GM23338 (cell line): ENCODE data around the gene UGT8. TPM values are rescaled to one million over a fixed set of nuclear protein-coding genes. Genes with fewer than 3 reads are reported as not detected.

Source experiments
- ATAC-seq: fragments of 200-7000 bp; cut with Tn5 transposase; 3 replicates; pipeline ENCODE4 v1.9.1; 2020
- DNase-seq: peaks from one replicate; pipeline ENCODE4 v3.0.0-alpha.2; 2015; ENCODE audit warnings: low spot score
- H2AFZ ChIP-seq: fragments of 200-600 bp; sonication (generic); 2 replicates; pipeline ENCODE4 v1.8.0; 2016; ENCODE audit warnings: antibody characterized with exemption, mild to moderate bottlenecking, moderate library complexity
- H3F3A ChIP-seq: fragments of 200-600 bp; sonication (generic); replicated peaks from 2 replicates; pipeline ENCODE4 v1.8.0; 2017; ENCODE audit warnings: antibody characterized with exemption, mixed run types, low read depth
- H3K27ac ChIP-seq: fragments of 200-600 bp; sonication (generic); 2 replicates; pipeline ENCODE4 v1.6.1; 2016; ENCODE audit warnings: low read depth
- H3K27me3 ChIP-seq: fragments of 200-600 bp; sonication (generic); 2 replicates; pipeline ENCODE4 v1.8.0; 2016; ENCODE audit warnings: mild to moderate bottlenecking, mixed run types, moderate library complexity; ENCODE audit not compliant: insufficient read depth
- H3K36me3 ChIP-seq: fragments of 200-600 bp; sonication (generic); 2 replicates; pipeline ENCODE4 v1.8.0; 2016; ENCODE audit warnings: mild to moderate bottlenecking; ENCODE audit not compliant: insufficient read depth
- H3K4me1 ChIP-seq: fragments of 200-600 bp; sonication (generic); 2 replicates; pipeline ENCODE4 v1.8.0; 2016; ENCODE audit warnings: mild to moderate bottlenecking, moderate library complexity; ENCODE audit not compliant: insufficient read depth
- H3K4me2 ChIP-seq: fragments of 200-600 bp; sonication (generic); 2 replicates; pipeline ENCODE4 v1.7.1; 2017; ENCODE audit warnings: mixed run types
- H3K4me3 ChIP-seq: fragments of 200-600 bp; sonication (generic); 2 replicates; pipeline ENCODE4 v1.6.1; 2016; ENCODE audit warnings: mixed run types
- H3K79me2 ChIP-seq: fragments of 200-600 bp; sonication (generic); replicated peaks from 2 replicates; pipeline ENCODE4 v1.8.0; 2017; ENCODE audit warnings: mild to moderate bottlenecking; ENCODE audit not compliant: insufficient read depth
- H3K9me2 ChIP-seq: fragments of 200-600 bp; sonication (generic); 2 replicates; pipeline ENCODE4 v1.8.0; 2017; ENCODE audit not compliant: insufficient read depth
- H4K20me1 ChIP-seq: fragments of 200-600 bp; sonication (generic); replicated peaks from 2 replicates; pipeline ENCODE4 v1.8.0; 2017; ENCODE audit warnings: mild to moderate bottlenecking; ENCODE audit not compliant: insufficient read depth
- H3K27ac Mint-ChIP-seq: 2 replicates; pipeline ENCODE4 v1.8.0; 2020; ENCODE audit warnings: inconsistent platforms, mild to moderate bottlenecking, moderate library complexity, mixed read lengths
- H3K27me3 Mint-ChIP-seq: 3 replicates; pipeline ENCODE4 v1.8.0; 2022; ENCODE audit warnings: low read depth, mild to moderate bottlenecking, moderate library complexity, mixed read lengths, inconsistent platforms; ENCODE audit not compliant: insufficient read depth, poor library complexity
- H3K36me3 Mint-ChIP-seq: 3 replicates; pipeline ENCODE4 v1.8.0; 2021; ENCODE audit warnings: low read depth, mild to moderate bottlenecking, inconsistent platforms, moderate library complexity, mixed read lengths
- H3K4me1 Mint-ChIP-seq: 3 replicates; pipeline ENCODE4 v1.8.0; 2020; ENCODE audit warnings: mild to moderate bottlenecking, inconsistent platforms, mixed read lengths
- H3K4me3 Mint-ChIP-seq: 3 replicates; pipeline ENCODE4 v1.8.0; 2021; ENCODE audit warnings: moderate library complexity, mild to moderate bottlenecking, inconsistent platforms, mixed read lengths
- H3K9me3 Mint-ChIP-seq: 3 replicates; pipeline ENCODE4 v1.8.0; 2020; ENCODE audit warnings: moderate library complexity, mild to moderate bottlenecking, inconsistent platforms, mixed read lengths
- CREB1 ChIP-seq: fragments of 250-450 bp; sonication (Bioruptor Pico); IDR thresholded peaks from 2 replicates; pipeline ENCODE4 v1.5.0; 2020; ENCODE audit warnings: low read depth, mild to moderate bottlenecking, moderate library complexity
- CTCF ChIP-seq, 2 experiments: fragments of 200-600 bp in 1 of 2; sonication (generic) in 1 of 2; conservative IDR thresholded peaks; 2 replicates each; pipeline versions ENCODE4 v1.5.1 to v1.6.1; 2016 to 2017; ENCODE audit warnings: antibody characterized with exemption in 2 of 2, low read depth in 2 of 2, mild to moderate bottlenecking in 2 of 2, moderate library complexity in 1 of 2
- ETS1 ChIP-seq: IDR thresholded peaks from 2 replicates; pipeline ENCODE4 v1.6.1; 2016; ENCODE audit warnings: antibody characterized with exemption
- EZH2 ChIP-seq: fragments of 200-600 bp; sonication (generic); IDR thresholded peaks from one replicate; pipeline ENCODE4 v1.8.0; 2017; ENCODE audit warnings: antibody characterized with exemption, mild to moderate bottlenecking, low read depth; ENCODE audit not compliant: unreplicated experiment
- EZH2phosphoT487 ChIP-seq: fragments of 200-600 bp; sonication (generic); IDR thresholded peaks from one replicate; pipeline ENCODE4 v1.8.1; 2018; ENCODE audit warnings: antibody characterized with exemption; ENCODE audit not compliant: unreplicated experiment
- JUNB ChIP-seq: IDR thresholded peaks from one replicate; pipeline ENCODE4 v1.6.1; 2016; ENCODE audit warnings: antibody characterized with exemption; ENCODE audit not compliant: unreplicated experiment
- NANOG ChIP-seq: IDR thresholded peaks from 2 replicates; pipeline ENCODE4 v1.6.1; 2016; ENCODE audit warnings: antibody characterized with exemption, borderline replicate concordance
- POLR2AphosphoS5 ChIP-seq: IDR thresholded peaks from 2 replicates; pipeline ENCODE4 v1.6.1; 2016; ENCODE audit warnings: antibody characterized with exemption, low read depth
- REST ChIP-seq: IDR thresholded peaks from one replicate; pipeline ENCODE4 v1.6.1; 2018; ENCODE audit warnings: antibody characterized with exemption; ENCODE audit not compliant: unreplicated experiment
- STAT1 ChIP-seq: IDR thresholded peaks from one replicate; pipeline ENCODE4 v1.6.1; 2016; ENCODE audit warnings: antibody characterized with exemption; ENCODE audit not compliant: unreplicated experiment
- ZNF114 ChIP-seq: fragments of 250-450 bp; sonication (Bioruptor Pico); IDR thresholded peaks from 2 replicates; pipeline ENCODE4 v1.5.0; 2020; ENCODE audit warnings: mild to moderate bottlenecking, moderate library complexity
- ZNF331 ChIP-seq: fragments of 250-450 bp; sonication (Bioruptor Pico); IDR thresholded peaks from 2 replicates; pipeline ENCODE4 v1.5.0; 2020; ENCODE audit warnings: low read depth, mild to moderate bottlenecking, moderate library complexity
- ZNF462 ChIP-seq: fragments of 250-450 bp; sonication (Bioruptor Pico); IDR thresholded peaks from 2 replicates; pipeline ENCODE4 v1.5.0; 2020; ENCODE audit warnings: mild to moderate bottlenecking, moderate library complexity
- polyA plus RNA-seq: library from polyadenylated mRNA; unstranded; fragments of >200 nt; fragmentation: Nextera tagmentation; extraction: Ambion mirVana; gene quantifications from 2 replicates; pipeline ENCODE4 v1.2.1, GENCODE V29; 2016
- total RNA-seq: library from RNA; depleted of rRNA; stranded (reverse); fragments of >200 nt; shearing (Covaris generic); gene quantifications from 2 replicates; pipeline ENCODE4 v1.2.3, GENCODE V29; 2014

UGT8 gene
- total and polyA plus RNA-seq, 2 experiments from 2014 or later = 14.9 to 39.0 TPM

- Histone ChIP-seq H3F3A (no peaks in the 10 kb centered on the region), H3K4me2 (no peak overlapping the region), H2AFZ (no peak overlapping the region), H3K4me1 (peaks cover 34% of the 10 kb centered on the region), H3K9me2 (no peaks in the 10 kb centered on the region), H3K27me3 (no peaks in the 10 kb centered on the region), H4K20me1 (no peaks in the 10 kb centered on the region), H3K4me3 (no peak overlapping the region), H3K79me2 (peaks cover 89% of the 10 kb centered on the region), H3K36me3 (no peaks in the 10 kb centered on the region), H3K27ac (no peak overlapping the region)
- Mint-ChIP-seq H3K9me3 (no peaks in the 10 kb centered on the region), H3K4me1 (peaks cover 3% of the 10 kb centered on the region), H3K36me3 (no peaks in the 10 kb centered on the region), H3K27me3 (no peaks in the 10 kb centered on the region), H3K4me3 (no peak overlapping the region), H3K27ac (no peak overlapping the region)
- DNase-seq (peak; percentile 93), ATAC-seq (peak; percentile 92)
- TF ChIP-seq REST (no peak), ZNF462 (CRISPR knock-in tag) (peak; percentile 98), STAT1 (no peak), EZH2 (no peak), POLR2AphosphoS5 (no peak), JUNB (no peak), ZNF331 (no peak), CREB1 (no peak), ZNF114 (CRISPR knock-in tag) (peak; percentile 83; the same call in 1 of the 2 replicates), ETS1 (no peak), CTCF (conservative IDR thresholded peaks at IDR 0.05; ENCODE audit: low read depth in 2 of 2) (no peak), NANOG (peak; percentile 58; the same call in 1 of the 2 replicates), EZH2phosphoT487 (no peak)
These were observed 7.6 kb downstream of the UGT8 start for GRCh38 chr4:114606245-114606644.
